A549 (cell line): ENCODE data around the gene KCNIP4. TPM values are rescaled to one million over a fixed set of nuclear protein-coding genes. Genes with fewer than 3 reads are reported as not detected.

Source experiments
- ATAC-seq, 2 experiments: fragments of 200-7000 bp in 1 of 2; fragments of >200 bp in 1 of 2; cut with Nextera tagmentation in 1 of 2; cut with Tn5 transposase in 1 of 2; 3 replicates each; pipeline versions ENCODE4 v1.8.0 to v1.9.1; 2018 to 2020; ENCODE audit warnings: mild to moderate bottlenecking in 1 of 2, moderate library complexity in 1 of 2
- CTCF ChIA-PET: fragments of 300-600 bp; sonication (Branson Sonifier 250); formaldehyde crosslinking; extraction: SDS; loops from one replicate; lab custom pipeline; 2021; ENCODE audit warnings: antibody characterized with exemption, inconsistent platforms; lab: Yijun Ruan, JAX
- POLR2A ChIA-PET: fragments of 350-600 bp; formaldehyde crosslinking; extraction: SDS; loops from one replicate; lab custom pipeline; 2021; ENCODE audit warnings: antibody characterized with exemption, inconsistent platforms; lab: Yijun Ruan, JAX
- DNase-seq, 2 experiments: peaks; one replicate each; pipeline versions ENCODE4 v3.0.0 to v3.0.0-alpha.2; 2011 to 2016; ENCODE audit warnings: low read depth in 1 of 2, low spot score in 1 of 2
- FAIRE-seq: peaks from 2 replicates; lab custom pipeline; 2011; peaks lifted over from hg19 to GRCh38; lab: Jason Lieb, UNC
- H3K27ac ChIP-seq, 2 experiments: fragments of >200 bp; sonication (Bioruptor Twin); formaldehyde crosslinking; 3 replicates each; pipeline ENCODE4 v1.5.1; 2016 to 2017
- H3K4me1 ChIP-seq: fragments of >200 bp; sonication (Bioruptor Twin); formaldehyde crosslinking; 3 replicates; pipeline ENCODE4 v1.6.1; 2016
- H3K4me2 ChIP-seq: fragments of >200 bp; sonication (Bioruptor Twin); formaldehyde crosslinking; 3 replicates; pipeline ENCODE4 v1.6.1; 2016
- H3K4me3 ChIP-seq: fragments of >200 bp; sonication (Bioruptor Twin); formaldehyde crosslinking; 3 replicates; pipeline ENCODE4 v1.5.1; 2016
- H3K9me3 ChIP-seq: fragments of >200 bp; sonication (Bioruptor Twin); formaldehyde crosslinking; 3 replicates; pipeline ENCODE4 v1.6.1; 2016
- CEBPB ChIP-seq, 2 experiments: fragments of >200 bp in 1 of 2; sonication (Bioruptor Twin) in 1 of 2; formaldehyde crosslinking in 1 of 2; IDR thresholded peaks; 2 replicates each; pipeline ENCODE4 v1.6.1; 2012 to 2016
- CHD2 ChIP-seq: fragments of 150-350 bp; IDR thresholded peaks from 2 replicates; pipeline ENCODE4 v1.6.1; 2014; ENCODE audit warnings: low read length; ENCODE audit not compliant: partially characterized antibody
- CTCF ChIP-seq: fragments of >200 bp; sonication (Bioruptor Twin); formaldehyde crosslinking; IDR thresholded peaks from 3 replicates; pipeline ENCODE4 v1.5.1; 2016
- E2F6 ChIP-seq: IDR thresholded peaks from 2 replicates; pipeline ENCODE4 v1.6.1; 2012; ENCODE audit warnings: low read depth, borderline replicate concordance
- ESRRA ChIP-seq: fragments of 150-350 bp; IDR thresholded peaks from 2 replicates; pipeline ENCODE4 v1.6.1; 2014; ENCODE audit warnings: mild to moderate bottlenecking, low read length, borderline replicate concordance
- FOSL2 ChIP-seq, 2 experiments: fragments of 450-650 bp in 1 of 2; fragments of >200 bp in 1 of 2; sonication (Bioruptor Twin) in 1 of 2; formaldehyde crosslinking; IDR thresholded peaks; 2 replicates each; pipeline versions ENCODE4 v1.5.0 to v1.6.1; 2016 to 2020; ENCODE audit warnings: mild to moderate bottlenecking in 1 of 2, moderate library complexity in 1 of 2
- FOXS1 ChIP-seq: fragments of 250-450 bp; sonication (Bioruptor Pico); IDR thresholded peaks from 2 replicates; pipeline ENCODE4 v1.5.0; 2020; ENCODE audit warnings: mild to moderate bottlenecking, moderate library complexity
- HOXB13 ChIP-seq: fragments of 250-450 bp; sonication (Bioruptor Pico); IDR thresholded peaks from 2 replicates; pipeline ENCODE4 v1.5.0; 2020; ENCODE audit warnings: low read depth, mild to moderate bottlenecking, moderate library complexity
- JUN ChIP-seq, 2 experiments: fragments of >200 bp; sonication (Bioruptor Twin); formaldehyde crosslinking; IDR thresholded peaks; 2 replicates in 1 of 2; 3 replicates in 1 of 2; pipeline ENCODE4 v1.6.1; 2016 to 2017
- JUNB ChIP-seq: fragments of >200 bp; sonication (Bioruptor Twin); formaldehyde crosslinking; IDR thresholded peaks from 2 replicates; pipeline ENCODE4 v1.6.1; 2016
- KDM1A ChIP-seq: fragments of 200-600 bp; sonication (generic); IDR thresholded peaks from 2 replicates; pipeline ENCODE4 v1.6.1; 2016; ENCODE audit warnings: low read depth, mild to moderate bottlenecking
- KDM5A ChIP-seq: fragments of 200-600 bp; sonication (generic); IDR thresholded peaks from 2 replicates; pipeline ENCODE4 v1.6.1; 2016; ENCODE audit warnings: antibody characterized with exemption, mild to moderate bottlenecking
- MAX ChIP-seq: IDR thresholded peaks from 2 replicates; pipeline ENCODE4 v1.6.1; 2012
- MAZ ChIP-seq: fragments of 150-350 bp; IDR thresholded peaks from 2 replicates; pipeline ENCODE4 v1.6.1; 2014; ENCODE audit warnings: antibody characterized with exemption, low read depth, low read length, borderline replicate concordance
- MYC ChIP-seq: IDR thresholded peaks from 2 replicates; pipeline ENCODE4 v1.6.1; 2012; ENCODE audit warnings: mild to moderate bottlenecking, inconsistent platforms, low read length, improper control_type of control experiment, borderline replicate concordance
- NPAS2 ChIP-seq: fragments of 250-450 bp; sonication (Bioruptor Pico); IDR thresholded peaks from 2 replicates; pipeline ENCODE4 v1.8.0; 2022; ENCODE audit warnings: mild to moderate bottlenecking, moderate library complexity, borderline replicate concordance
- PHF8 ChIP-seq: fragments of 200-600 bp; sonication (generic); IDR thresholded peaks from 2 replicates; pipeline ENCODE4 v1.6.1; 2016; ENCODE audit warnings: low read depth, mild to moderate bottlenecking, antibody characterized with exemption, moderate library complexity, borderline replicate concordance
- POLR2A ChIP-seq: IDR thresholded peaks from 2 replicates; pipeline ENCODE4 v1.6.1; 2012; ENCODE audit warnings: mild to moderate bottlenecking, low read length
- RCOR1 ChIP-seq: fragments of 150-350 bp; IDR thresholded peaks from 2 replicates; pipeline ENCODE4 v1.6.1; 2014; ENCODE audit warnings: antibody characterized with exemption, low read length, low read depth
- RFX5 ChIP-seq: fragments of 450-650 bp; IDR thresholded peaks from 2 replicates; pipeline ENCODE4 v1.7.1; 2014; ENCODE audit warnings: antibody characterized with exemption, mild to moderate bottlenecking, moderate library complexity
- SMC3 ChIP-seq: fragments of >200 bp; sonication (Bioruptor Twin); formaldehyde crosslinking; IDR thresholded peaks from 3 replicates; pipeline ENCODE4 v1.6.1; 2018; ENCODE audit warnings: inconsistent platforms
- SREBF2 ChIP-seq: fragments of 450-650 bp; IDR thresholded peaks from 2 replicates; pipeline ENCODE4 v1.6.1; 2014; ENCODE audit warnings: mild to moderate bottlenecking, moderate library complexity
- TFCP2L1 ChIP-seq: fragments of 250-450 bp; sonication (Bioruptor Pico); IDR thresholded peaks from 2 replicates; pipeline ENCODE4 v1.5.0; 2021; ENCODE audit warnings: mild to moderate bottlenecking
- WGBS: methylation state at CpG from one replicate; pipeline ENCODE4 v1.1.6; 2017; ENCODE audit errors: missing lambda C conversion rate; 5-methylcytosine and 5-hydroxymethylcytosine counted together
- polyA plus RNA-seq, 4 experiments: library from polyadenylated mRNA; depleted of rRNA in 3 of 4; stranded (reverse); fragments of >200 nt; fragmentation: RNase III in 1 of 4; extraction: RNeasy Plus Mini Kit Qiagen cat#74134 plus additional on column Dnase treatment in 1 of 4; gene quantifications; 2 replicates in 3 of 4; 3 replicates in 1 of 4; pipeline ENCODE4 v1.2.3, GENCODE V29; 2011 to 2017

Gene KCNIP4
- polyA plus RNA-seq, 2 of the 4 experiments (the other 2 are of a cell fraction): not detected

GRCh38 chr4:21032089-21032645 lies 916.4 kb downstream of the KCNIP4 start:
- Histone ChIP-seq H3K27ac (no peak overlapping the region), H3K9me3 (no peaks in the 10 kb centered on the region), H3K4me3 (no peak overlapping the region), H3K4me1 (no peaks in the 10 kb centered on the region), H3K4me2 (no peak overlapping the region)
- no peak for ATAC-seq
- FAIRE-seq: no peak
- WGBS: 5% methylated on average over 3 of the region's 3 CpGs
- TF ChIP-seq CTCF: no peak
- TF ChIP-seq, all 56 proteins: peak for 0
- ChIA-PET POLR2A (no interaction called here), CTCF (no interaction called here)
- DNase-seq: no peak

GRCh38 chr4:21018817-21019216 lies 929.8 kb downstream of the KCNIP4 start:
- no peak overlapping the region for H3K4me3 ChIP-seq
- no peak for DNase-seq
- TF ChIP-seq CHD2: no peak
- no peak for TF ChIP-seq POLR2A
- TF ChIP-seq ESRRA: no peak
- TF ChIP-seq JUNB: no peak
- ChIA-PET POLR2A (no interaction called here), CTCF (no interaction called here)
- no peak for ATAC-seq
- H3K4me2 ChIP-seq: no peak overlapping the region
- H3K9me3 ChIP-seq: no peaks in the 10 kb centered on the region
- 45% methylated on average over 2 of the region's 2 CpGs for WGBS
- FAIRE-seq: no peak
- H3K27ac ChIP-seq: no peak overlapping the region
- no peaks in the 10 kb centered on the region for H3K4me1 ChIP-seq

GRCh38 chr4:21013501-21013900 lies 935.1 kb downstream of the KCNIP4 start:
- CTCF ChIA-PET: no interaction called here
- FAIRE-seq: no peak

GRCh38 chr4:21012851-21013331 lies 935.7 kb downstream of the KCNIP4 start:
- DNase-seq: no peak
- FAIRE-seq: no peak
- Histone ChIP-seq H3K4me1 (no peaks in the 10 kb centered on the region), H3K27ac (no peak overlapping the region), H3K9me3 (no peaks in the 10 kb centered on the region), H3K4me2 (no peak overlapping the region), H3K4me3 (no peak overlapping the region)
- ATAC-seq: no peak
- POLR2A ChIA-PET: no interaction called here
- WGBS: 3% methylated on average over 3 of the region's 3 CpGs
- CTCF ChIA-PET: no interaction called here
- no peak for TF ChIP-seq MAX
- no peak for TF ChIP-seq HOXB13 (CRISPR knock-in tag)
- no peak for TF ChIP-seq SREBF2
- TF ChIP-seq MAZ: no peak
- TF ChIP-seq KDM5A: no peak
- no peak for TF ChIP-seq RCOR1
- TF ChIP-seq E2F6: no peak
- no peak for TF ChIP-seq PHF8
- TF ChIP-seq CEBPB (IDR thresholded peaks at IDR 0.05): no peak
- TF ChIP-seq RFX5: no peak
- TF ChIP-seq KDM1A: no peak
- no peak for TF ChIP-seq JUN (IDR thresholded peaks at IDR 0.05)
- TF ChIP-seq SMC3: no peak
- no peak for TF ChIP-seq TFCP2L1 (CRISPR knock-in tag)
- no peak for TF ChIP-seq FOSL2 (IDR thresholded peaks at IDR 0.05)
- no peak for TF ChIP-seq FOSL2 (CRISPR knock-in tag; IDR thresholded peaks at IDR 0.05)
- TF ChIP-seq MYC: no peak
- TF ChIP-seq NPAS2: no peak

More at GRCh38 chr4:21013501-21013900, 935.1 kb downstream of the KCNIP4 start:
- DNase-seq (no peak), ATAC-seq (no peak)
- Histone ChIP-seq H3K9me3 (no peaks in the 10 kb centered on the region), H3K4me3 (no peak overlapping the region), H3K27ac (no peak overlapping the region), H3K4me2 (no peak overlapping the region), H3K4me1 (no peaks in the 10 kb centered on the region)
- WGBS: 43% methylated on average over 1 of the region's 1 CpG
- POLR2A ChIA-PET: no interaction called here
- TF ChIP-seq FOXS1 (CRISPR knock-in tag): no peak
